Skin epidermis (tissue), 12 donors: ENCODE data around the gene MOXD1.
A peak's percentile ranks its signal among the peaks of the same experiment; 100 is the strongest.
"Not testable (repeated sequence)": the region's sequence is repeated elsewhere in the genome, so short reads cannot be mapped to it uniquely, and the experiment has no call there.

Experiments
- H3K27ac ChIP-seq, 21 experiments: fragments of 200-600 bp; sonication (generic) in 11 of 21; one replicate each; pipeline ENCODE4 v1.5.0; 2020; ENCODE audit warnings: mild to moderate bottlenecking in 3 of 21, inconsistent platforms in 2 of 21, moderate library complexity in 2 of 21
- H3K4me3 ChIP-seq, 7 experiments: fragments of 200-600 bp; sonication (generic) in 2 of 7; one replicate each; pipeline ENCODE4 v1.5.0; 2020; ENCODE audit warnings: inconsistent platforms in 2 of 7, mild to moderate bottlenecking in 2 of 7, moderate library complexity in 1 of 7

MOXD1 gene

DNA sequence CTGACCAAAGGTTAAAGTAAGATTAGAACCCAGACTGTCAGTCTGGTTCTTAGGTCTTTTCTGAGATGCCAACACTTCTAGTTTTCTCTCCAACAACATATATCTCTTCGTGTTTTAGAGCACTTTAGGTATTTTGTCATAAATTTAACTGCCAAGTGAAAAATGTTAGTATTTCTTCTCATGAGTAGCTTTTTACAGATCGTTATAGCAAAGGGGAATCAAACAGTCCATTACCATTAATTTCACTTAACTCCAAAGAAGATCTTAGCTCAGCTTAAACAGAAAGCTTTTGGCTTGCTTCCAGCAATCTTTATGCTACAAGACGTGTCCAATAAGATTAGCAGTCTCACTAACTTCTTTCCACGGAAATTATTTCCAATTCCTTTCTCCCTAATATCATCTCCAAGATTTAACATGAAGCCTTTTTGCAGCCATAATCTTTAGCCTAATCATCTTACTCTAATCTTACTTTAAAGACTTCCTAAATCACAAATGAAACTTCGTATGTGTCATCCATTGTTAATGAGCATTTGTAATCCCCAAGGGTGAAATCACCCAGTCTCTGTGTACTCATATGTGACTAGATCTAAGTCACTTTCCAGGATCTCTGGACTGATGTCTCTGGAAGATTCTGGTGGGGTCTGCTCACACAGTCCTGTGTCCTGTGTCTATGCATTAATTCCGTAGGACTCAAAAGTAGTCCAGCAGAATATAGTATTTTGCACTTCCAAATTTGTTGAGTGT, 38.7 kb downstream of the MOXD1 start:
- H3K27ac ChIP-seq = no peak overlapping the region
- H3K4me3 ChIP-seq = no peak overlapping the region

DNA sequence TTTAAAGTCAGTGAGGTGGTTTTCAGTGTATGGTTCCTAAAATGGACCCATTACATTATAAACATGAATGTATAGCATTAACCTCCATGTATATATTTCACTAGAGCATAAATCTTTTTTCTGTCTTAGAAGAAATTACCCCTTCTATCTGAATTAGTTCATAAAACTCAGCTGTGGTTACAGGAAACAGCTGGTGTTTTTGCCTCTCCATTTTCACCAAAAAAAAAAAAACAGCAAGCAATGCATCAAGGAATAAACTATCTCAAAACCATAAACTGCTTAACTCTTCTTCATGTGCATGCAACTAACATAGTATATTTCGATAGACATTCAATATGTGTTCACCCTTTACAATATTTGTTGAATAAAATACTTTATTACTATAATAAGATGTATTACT, 40.2 kb downstream of the MOXD1 start:
- Histone ChIP-seq H3K4me3 (no peak overlapping the region), H3K27ac (no peak overlapping the region)

DNA sequence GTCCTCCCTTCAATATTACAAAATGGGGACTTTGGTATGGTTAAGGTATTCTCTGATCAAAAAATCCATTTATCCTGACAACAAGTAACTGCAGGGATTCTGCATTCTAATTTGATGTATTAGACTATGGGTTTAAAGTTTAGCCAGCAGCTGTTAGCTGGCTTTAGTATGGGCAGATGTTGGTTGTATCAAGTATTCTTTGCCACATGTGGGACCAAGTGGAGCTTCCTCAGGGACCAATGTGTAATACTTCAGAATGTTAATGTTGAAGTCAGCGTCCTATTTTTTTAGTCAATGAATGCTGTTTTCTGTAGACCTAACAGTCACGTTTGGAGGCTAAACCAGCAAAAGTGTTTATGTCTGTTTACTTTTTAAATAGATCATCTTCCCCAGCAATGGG, 41.4 kb downstream of the MOXD1 start:
- no peak overlapping the region for H3K27ac ChIP-seq

DNA sequence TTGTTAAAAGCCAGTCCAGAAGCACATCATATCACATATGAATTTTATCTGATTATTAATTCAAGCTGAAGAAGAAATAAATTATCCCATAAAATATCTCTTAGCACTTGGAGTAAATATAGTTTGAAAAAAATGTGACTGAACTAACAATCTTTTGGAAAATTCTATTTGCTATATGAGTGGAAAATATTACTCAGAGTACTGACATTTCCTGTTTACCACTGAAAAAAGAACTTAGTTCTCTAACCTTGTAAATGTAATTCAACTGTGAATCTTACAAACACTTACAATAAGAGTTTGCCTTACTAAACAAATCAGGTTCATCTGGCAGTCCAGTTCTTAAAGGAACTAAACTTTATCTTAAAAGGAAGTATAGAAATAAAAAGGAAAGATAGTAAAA, 44.2 kb downstream of the MOXD1 start:
- no peak overlapping the region for H3K4me3 ChIP-seq
- peak overlapping the region in 2 of 21 experiments; percentile 22 to 24 for H3K27ac ChIP-seq

More for the DNA sequence above, 41.4 kb downstream of the MOXD1 start:
- no peak overlapping the region for H3K4me3 ChIP-seq

DNA sequence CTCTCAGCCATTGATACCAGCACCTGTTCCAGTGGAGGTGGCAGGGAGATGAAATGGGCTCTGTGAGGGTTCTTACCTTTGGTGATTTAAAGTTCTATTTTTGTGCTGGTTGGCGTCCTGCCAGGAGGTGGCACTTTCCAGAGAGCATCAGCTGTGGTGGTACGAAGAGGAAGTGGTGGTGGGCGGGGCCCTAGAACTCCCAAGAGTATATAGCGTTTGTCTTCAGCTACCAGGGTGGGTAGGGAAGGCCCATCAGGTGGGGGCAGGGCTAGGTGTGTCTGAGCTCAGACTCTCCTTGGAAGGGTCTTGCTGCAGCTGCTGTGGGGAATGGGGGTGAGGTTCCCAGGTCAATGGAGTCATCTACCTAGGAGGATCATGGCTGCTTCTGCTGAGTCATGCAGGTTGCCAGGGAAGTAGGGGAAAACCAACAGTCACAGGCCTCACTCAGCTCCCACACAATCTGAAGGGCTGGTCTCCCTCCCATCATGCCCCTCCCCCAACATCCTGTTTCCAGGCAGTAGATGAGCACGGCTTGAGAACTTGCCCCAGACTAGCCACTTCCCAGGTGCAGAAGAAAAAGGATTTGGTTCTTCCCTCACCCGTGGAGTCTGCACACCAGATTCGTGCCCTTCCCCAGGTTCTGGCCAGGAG, 46.6 kb downstream of the MOXD1 start:
- peak overlapping the region in 1 of 21 experiments; percentile 21 for H3K27ac ChIP-seq
- H3K4me3 ChIP-seq = no peak overlapping the region

DNA sequence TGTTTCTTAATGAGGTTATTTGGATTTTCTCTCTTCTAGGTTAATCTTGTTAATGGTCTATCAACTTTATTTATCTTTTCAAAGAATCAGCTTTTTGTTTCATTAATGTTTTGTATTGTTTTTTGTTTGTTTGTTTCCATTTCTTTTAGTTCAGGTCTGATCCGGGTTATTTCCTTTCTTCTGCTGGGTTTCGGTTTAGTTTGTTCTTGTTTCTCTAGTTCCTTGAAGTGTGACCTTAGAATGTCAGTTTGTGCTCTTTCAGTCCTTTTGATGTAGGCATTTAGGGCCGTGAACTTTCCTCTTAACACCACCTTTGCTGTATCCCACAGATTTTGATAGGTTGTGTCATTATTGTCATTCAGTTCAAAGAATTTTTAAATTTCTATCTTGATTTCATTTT, 49.3 kb downstream of the MOXD1 start:
- not testable (repeated sequence) for H3K27ac ChIP-seq, H3K4me3 ChIP-seq

DNA sequence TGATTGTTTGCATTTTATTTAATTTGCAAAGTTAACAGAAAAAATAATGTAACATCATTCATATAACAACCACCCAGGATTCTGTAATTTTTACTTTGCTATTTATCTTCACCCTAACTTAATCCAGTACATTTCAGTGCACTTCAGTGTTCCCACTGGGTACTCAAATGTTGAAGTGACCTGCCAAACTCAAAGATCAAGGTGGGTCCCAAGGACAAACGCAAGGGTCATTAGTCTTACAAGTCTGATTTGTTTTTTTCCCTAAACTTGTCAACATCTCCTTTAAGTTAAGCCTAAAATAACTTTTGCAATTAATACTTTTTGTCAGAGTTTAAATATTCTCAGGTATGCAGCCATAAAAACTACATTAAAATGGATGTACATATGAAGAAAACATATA, 53.0 kb downstream of the MOXD1 start:
- no peak overlapping the region for H3K27ac ChIP-seq
- no peak overlapping the region for H3K4me3 ChIP-seq

DNA sequence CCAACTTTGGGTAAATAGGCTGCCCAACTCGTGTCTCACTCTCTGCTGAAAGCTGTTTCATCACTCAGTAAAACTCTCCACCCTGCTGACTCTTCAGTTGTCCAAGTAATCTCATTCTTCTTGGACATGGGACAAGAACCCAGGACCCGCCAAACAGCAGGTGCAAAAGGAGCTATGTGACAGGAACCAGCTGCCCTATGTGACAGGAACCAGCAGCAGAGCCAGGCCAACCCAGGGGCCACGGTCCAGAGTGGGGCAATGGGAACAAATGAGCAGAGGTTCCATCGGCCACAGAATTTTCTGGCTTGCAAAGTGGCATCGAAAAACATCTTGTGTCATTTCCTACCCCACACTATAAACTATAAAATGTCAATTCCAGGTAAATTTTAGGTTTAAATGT, 56.5 kb downstream of the MOXD1 start:
- Histone ChIP-seq H3K27ac (no peak overlapping the region), H3K4me3 (no peak overlapping the region)

DNA sequence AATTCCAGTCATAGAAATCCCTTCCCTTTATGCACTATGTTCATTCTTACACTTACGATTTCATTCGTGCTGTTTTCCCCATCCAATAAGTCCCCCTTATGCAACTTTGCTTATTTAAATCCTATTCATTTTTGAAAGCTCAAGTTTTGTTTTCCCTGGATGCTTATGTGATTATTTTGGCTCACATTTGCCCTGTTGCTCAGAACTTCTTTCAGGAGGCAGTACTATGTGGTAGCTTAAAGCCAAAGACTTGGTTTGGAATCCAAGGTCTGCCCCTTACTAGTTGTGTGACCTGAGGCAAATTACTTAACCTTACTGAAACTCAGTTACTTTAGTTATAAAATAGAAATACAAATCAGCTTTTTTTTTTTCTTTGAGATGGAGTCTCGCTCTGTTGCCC, 59.6 kb downstream of the MOXD1 start:
- H3K4me3 ChIP-seq = no peak overlapping the region
- H3K27ac ChIP-seq = no peak overlapping the region

DNA sequence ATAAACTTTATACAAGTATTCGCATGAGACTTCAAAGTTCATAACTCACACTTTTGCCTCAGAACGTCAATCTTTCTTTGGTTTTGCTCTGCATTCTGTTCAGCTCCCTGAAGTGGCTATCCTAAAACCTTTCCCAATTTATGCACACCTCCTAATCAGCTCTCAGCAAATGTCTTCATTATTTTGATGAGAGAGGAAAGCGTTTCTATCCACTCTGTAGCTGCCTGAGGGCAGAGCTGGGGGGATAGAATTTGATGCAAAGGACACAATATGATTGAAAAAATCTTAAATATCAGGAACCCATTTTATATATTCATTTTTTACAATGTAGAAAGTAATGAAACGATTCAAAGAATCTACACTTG, 66.8 kb downstream of the MOXD1 start:
- no peak overlapping the region for H3K4me3 ChIP-seq
- H3K27ac ChIP-seq = peak overlapping the region in 3 of 21 experiments; percentile 4 to 41 (median 14)

DNA sequence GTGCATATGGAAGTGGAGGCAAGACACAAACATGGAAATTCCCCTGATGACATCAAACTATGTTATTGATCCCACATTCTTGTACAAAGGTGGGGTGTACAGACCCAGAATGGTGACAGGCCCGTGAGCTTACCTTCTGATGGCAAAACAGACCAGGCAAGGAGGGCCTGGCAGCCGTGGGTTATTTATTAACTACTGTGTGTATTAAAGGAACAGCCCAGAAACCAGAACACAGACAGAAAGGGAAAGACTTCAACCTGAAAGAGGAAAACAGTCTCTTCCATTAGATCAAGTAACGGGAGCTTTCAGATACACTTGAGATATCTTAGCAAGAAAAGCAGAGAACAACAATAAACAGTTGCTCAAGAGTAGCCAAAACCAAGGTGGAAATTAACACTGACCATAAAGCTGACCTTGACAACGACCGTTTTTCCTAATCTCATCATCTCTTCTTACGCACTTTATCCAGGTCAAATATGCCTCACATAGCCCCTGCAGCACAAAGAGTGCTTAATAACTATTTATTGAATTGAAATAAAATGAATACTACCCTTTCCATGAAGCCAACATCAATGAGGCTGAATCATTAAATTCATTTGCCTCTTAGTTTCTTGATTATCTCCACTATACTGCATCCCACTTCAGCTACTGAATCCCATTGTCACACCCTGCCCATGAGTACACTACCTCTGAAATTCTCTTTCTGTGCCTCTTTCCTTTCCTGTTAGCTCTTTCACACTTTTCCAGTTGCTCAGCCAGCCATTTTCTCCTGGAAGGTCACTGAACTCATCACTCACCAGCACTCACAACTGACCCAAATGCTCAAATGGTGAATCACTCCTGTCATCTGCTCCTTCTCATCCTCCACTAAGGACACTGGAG, 67.4 kb downstream of the MOXD1 start:
- no peak overlapping the region for H3K4me3 ChIP-seq

DNA sequence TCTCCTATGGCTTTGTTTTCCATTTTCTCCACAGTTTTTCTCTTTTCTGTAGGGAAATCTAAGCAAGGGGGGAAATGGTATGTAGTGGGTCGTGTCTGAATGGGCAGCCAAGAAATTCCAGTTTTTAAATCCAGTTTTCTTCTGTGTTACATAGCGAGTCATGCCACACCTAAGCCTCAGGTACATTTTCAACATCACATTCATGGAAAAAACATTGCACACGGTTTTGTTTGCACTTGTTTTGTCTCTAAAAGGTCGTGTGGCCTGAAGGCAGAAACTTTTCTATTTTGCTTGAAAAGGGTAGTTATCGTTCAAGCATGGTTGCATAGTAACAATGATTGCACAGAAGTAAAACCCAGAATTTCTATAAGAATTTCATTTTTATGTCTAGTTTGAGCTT, 70.5 kb downstream of the MOXD1 start:
- Histone ChIP-seq H3K4me3 (no peak overlapping the region), H3K27ac (peak overlapping the region in 6 of 21 experiments; percentile 1 to 51 (median 30))

More for the DNA sequence above, 67.4 kb downstream of the MOXD1 start:
- H3K27ac ChIP-seq = peak overlapping the region in 1 of 21 experiments; percentile 4

DNA sequence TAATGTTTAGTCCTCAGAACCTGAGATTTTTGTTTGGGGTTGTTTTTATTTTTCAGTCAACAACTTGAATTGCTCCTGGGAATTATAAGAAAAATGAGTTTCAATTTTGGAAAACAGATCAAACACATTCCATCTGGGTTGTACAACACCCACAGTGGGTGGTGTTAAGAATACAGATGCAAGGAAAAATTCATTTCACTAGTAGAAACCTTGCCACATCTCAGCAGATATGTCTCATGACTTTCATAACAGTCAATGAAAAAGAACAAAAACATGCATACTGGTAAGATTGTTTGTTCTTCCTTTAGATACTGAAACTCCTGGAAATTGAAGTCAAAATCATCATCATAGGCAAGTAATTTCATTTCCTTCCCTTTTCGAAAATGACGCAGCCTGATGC, 78.9 kb downstream of the MOXD1 start:
- no peak overlapping the region for H3K4me3 ChIP-seq
- peak overlapping the region in 2 of 21 experiments; percentile 21 to 46 for H3K27ac ChIP-seq

DNA sequence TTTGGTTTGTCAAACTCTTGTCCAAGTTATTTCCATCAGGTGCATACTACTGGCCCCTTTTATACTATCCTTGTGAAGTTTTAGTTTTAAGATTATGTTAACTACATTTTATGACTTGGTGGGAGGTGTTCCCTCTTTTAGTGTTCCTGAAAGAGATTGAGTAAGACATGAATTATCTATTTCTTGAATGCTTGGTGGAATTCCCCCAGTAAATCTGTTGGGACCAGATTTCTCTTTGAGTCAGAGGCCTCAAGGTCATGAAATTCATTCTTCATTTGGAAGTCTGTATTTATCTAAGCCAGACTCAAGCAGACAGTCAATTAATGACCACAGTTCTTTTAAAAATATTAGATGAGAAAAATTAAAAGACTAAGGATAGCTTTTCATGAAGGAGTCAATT, 81.3 kb downstream of the MOXD1 start:
- no peak overlapping the region for H3K27ac ChIP-seq
- H3K4me3 ChIP-seq = no peak overlapping the region

DNA sequence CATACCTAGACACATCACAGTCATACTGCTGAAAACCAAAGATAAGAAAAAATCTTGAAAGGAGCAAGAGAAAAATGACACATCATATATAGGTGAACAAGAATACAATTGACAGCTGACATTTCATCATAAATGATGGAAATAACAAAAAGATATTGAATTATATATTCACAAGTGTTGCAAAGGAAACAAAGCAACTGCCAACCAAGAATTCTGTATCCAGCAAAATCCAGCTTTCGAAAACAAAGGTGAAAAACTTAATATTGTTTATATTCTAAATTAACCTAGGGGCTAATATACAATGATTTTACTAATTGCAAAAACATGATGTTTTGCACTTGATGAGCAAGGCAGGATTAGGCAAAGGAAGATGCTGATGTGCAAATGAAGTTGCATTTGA, 84.3 kb downstream of the MOXD1 start:
- Histone ChIP-seq H3K27ac (no peak overlapping the region), H3K4me3 (no peak overlapping the region)

DNA sequence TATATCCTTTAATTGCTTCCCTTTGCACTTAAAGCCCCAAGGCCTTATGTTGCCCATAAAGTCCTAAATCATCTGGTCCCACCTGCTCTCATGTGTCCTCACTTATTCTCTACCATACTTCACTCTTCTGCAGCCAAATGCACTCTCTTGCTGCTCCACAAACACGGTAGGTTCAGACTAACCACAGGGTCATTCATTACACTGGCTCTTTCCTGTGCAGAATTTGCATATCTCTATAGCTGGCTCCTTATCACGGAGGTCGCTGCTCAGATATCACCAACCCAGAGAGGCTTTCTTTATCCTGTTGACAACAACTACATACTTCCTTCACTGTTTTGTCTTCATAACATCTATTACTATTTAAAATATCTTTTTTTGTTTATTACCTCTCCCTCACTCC, 86.8 kb downstream of the MOXD1 start:
- H3K4me3 ChIP-seq = no peak overlapping the region

DNA sequence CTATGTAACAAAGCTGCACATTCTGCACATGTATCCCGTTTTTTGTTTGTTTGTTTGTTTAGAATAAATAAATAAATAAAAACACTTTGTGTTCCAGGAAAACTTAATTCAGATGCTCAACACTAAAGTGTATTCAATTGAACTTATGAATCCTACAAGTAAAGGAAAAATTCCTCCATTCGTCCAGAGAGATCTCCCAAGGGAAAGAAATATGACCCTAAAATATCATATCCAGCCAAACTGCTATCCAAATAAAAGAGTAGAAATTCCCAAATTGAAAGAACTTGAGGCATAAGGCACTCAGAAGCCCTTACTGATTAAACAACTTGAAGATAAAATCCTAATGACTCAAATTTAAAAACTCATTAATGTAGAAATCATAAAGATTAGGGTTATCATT, 90.4 kb downstream of the MOXD1 start:
- H3K27ac ChIP-seq = no peak overlapping the region
- no peak overlapping the region for H3K4me3 ChIP-seq

More for the DNA sequence above, 86.8 kb downstream of the MOXD1 start:
- H3K27ac ChIP-seq = no peak overlapping the region

DNA sequence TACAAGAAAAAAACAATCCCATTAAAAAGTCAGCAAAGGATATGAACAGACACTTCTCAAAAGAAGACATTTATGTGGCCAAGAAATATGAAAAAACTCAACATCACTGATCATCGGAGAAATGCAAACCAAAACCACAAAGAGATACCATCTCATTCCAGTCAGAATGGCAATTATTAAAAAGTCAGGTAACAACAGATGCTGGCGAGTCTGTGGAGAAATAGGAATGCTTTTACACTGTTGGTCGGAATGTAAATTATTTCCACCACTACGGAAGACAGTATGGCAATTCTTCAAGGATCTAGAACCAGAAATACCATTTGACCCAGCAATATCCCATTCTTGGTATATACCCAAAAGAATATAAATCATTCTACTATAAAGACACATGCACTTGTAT, 91.1 kb downstream of the MOXD1 start:
- H3K4me3 ChIP-seq, H3K27ac ChIP-seq: not testable (repeated sequence)

DNA sequence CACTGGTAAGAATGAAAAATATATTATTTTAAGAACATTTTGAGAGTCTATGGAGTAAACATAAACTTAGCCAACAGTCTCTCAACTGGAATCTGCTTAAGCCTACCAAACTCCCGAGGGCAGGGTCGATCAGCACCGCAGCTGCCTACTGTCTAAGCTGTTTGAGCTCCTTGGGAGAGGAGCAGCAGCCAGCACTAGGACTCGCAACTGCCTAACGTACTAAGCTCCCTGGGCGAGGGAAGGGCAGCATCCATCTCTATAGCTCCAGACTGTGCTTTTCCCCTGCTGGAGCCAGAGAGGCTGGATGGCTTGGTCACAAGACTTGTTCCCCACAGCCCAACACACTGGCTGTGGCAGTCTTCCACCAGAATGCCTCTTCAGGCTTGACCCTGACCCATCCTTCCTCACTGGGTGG, 96.4 kb downstream of the MOXD1 start:
- Histone ChIP-seq H3K4me3 (no peak overlapping the region), H3K27ac (no peak overlapping the region)

DNA sequence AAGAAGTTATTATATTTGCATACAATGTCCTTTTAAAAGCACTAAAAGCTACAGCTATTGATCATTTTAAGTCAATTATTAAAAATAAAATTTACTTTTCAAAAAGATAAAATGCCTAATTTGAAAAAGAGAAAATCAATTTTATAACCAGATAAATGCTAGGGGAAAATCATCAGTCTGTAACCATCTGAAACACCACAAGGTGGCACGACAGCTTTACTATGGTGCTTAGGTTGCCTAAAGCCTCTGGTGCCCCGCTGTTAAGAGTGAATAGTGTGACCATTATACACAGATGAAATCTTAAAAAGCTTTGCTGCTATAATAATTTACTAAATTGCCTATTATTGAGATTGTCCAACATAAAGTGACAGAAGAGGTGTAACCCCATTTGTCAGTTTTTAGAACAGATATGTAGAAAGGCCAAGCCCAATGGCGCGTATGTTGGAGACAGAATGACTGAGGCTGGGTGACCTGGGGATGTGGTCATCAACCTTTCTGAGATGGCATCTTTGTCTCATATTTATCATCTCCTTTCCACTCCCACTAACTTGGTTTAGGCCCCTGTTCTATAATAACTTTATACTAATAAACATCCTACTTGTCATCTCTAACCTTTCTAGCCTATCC, 100.8 kb downstream of the MOXD1 start:
- Histone ChIP-seq H3K27ac (no peak overlapping the region), H3K4me3 (no peak overlapping the region)
